Endothelial cell of umbilical vein (primary cell): ENCODE measurements around the gene PTGER2. TPM values are rescaled to one million over a fixed set of nuclear protein-coding genes. Genes with fewer than 3 reads are reported as not detected.

Source experiments
- BruUV-seq: library from RNA; stranded (reverse); fragments of 400-500 nt; replicated peaks from 2 replicates; lab custom pipeline; 2021; lab: Mats Ljungman, UMichigan
- CTCF ChIA-PET: fragments of 300-600, 350-600 bp; sonication (Branson Sonifier 250); formaldehyde crosslinking; loops from one replicate; lab custom pipeline; 2021; ENCODE audit warnings: antibody characterized with exemption, inconsistent platforms; lab: Charles Lee
- POLR2A ChIA-PET: fragments of 300-600, 350-600 bp; sonication (Branson Sonifier 250); formaldehyde crosslinking; loops from one replicate; lab custom pipeline; 2021; ENCODE audit warnings: antibody characterized with exemption, inconsistent platforms; lab: Charles Lee
- DNase-seq: peaks from one replicate; pipeline ENCODE4 v3.0.0-alpha.2; 2011; ENCODE audit warnings: low read depth, low spot score
- FAIRE-seq: peaks from 2 replicates; lab custom pipeline; 2011; peaks lifted over from hg19 to GRCh38; lab: Jason Lieb, UNC
- H2AFZ ChIP-seq: 2 replicates; pipeline ENCODE4 v1.6.0; 2012; ENCODE audit warnings: low read depth, low read length, control low read depth, inconsistent platforms
- H3K27ac ChIP-seq: 2 replicates; pipeline ENCODE4 v1.5.1; 2011; ENCODE audit warnings: low read depth, mild to moderate bottlenecking, control low read depth, low read length, moderate library complexity; ENCODE audit not compliant: insufficient read depth
- H3K27me3 ChIP-seq, 2 experiments: 2 replicates each; pipeline versions ENCODE4 v1.6.0 to v1.6.1; 2011; ENCODE audit warnings: low read length in 2 of 2, mixed read lengths in 1 of 2; ENCODE audit not compliant: control insufficient read depth in 2 of 2, insufficient read depth in 2 of 2
- H3K36me3 ChIP-seq, 2 experiments: 2 replicates in 1 of 2; 3 replicates in 1 of 2; pipeline ENCODE4 v1.5.1; 2011; ENCODE audit warnings: low read length in 2 of 2, mild to moderate bottlenecking in 1 of 2, moderate library complexity in 1 of 2; ENCODE audit not compliant: control insufficient read depth in 2 of 2, insufficient read depth in 2 of 2; ENCODE audit errors: extremely low read depth in 1 of 2
- H3K4me1 ChIP-seq: 3 replicates; pipeline ENCODE4 v1.5.1; 2011; ENCODE audit warnings: mild to moderate bottlenecking, low read length; ENCODE audit not compliant: control insufficient read depth, insufficient read depth; ENCODE audit errors: extremely low read depth
- H3K4me2 ChIP-seq: 2 replicates; pipeline ENCODE4 v1.6.1; 2011; ENCODE audit warnings: low read length, control low read depth, mixed read lengths; ENCODE audit not compliant: insufficient read depth
- H3K4me3 ChIP-seq, 3 experiments: fragments of 200-600 bp in 1 of 3; sonication (generic), shearing (Covaris generic) in 1 of 3; replicated peaks in 1 of 3; 2 replicates each; pipeline ENCODE4 v1.5.1; 2011 to 2016; ENCODE audit warnings: control low read depth in 3 of 3, low read length in 3 of 3, mild to moderate bottlenecking in 2 of 3, inconsistent platforms in 1 of 3, low read depth in 1 of 3, moderate library complexity in 1 of 3; ENCODE audit not compliant: insufficient read depth in 1 of 3
- H3K79me2 ChIP-seq: 2 replicates; pipeline ENCODE4 v1.6.0; 2012; ENCODE audit warnings: low read length, inconsistent platforms; ENCODE audit not compliant: control insufficient read depth, insufficient read depth
- H3K9ac ChIP-seq: replicated peaks from 2 replicates; pipeline ENCODE3; 2011; ENCODE audit warnings: low read length, control low read depth; ENCODE audit not compliant: insufficient read depth; ENCODE audit errors: extremely low read depth
- H3K9me1 ChIP-seq: replicated peaks from 3 replicates; pipeline ENCODE4 v1.6.0; 2011; ENCODE audit warnings: mild to moderate bottlenecking, low read length; ENCODE audit not compliant: control insufficient read depth, insufficient read depth; ENCODE audit errors: extremely low read depth
- H3K9me3 ChIP-seq: replicated peaks from 2 replicates; pipeline ENCODE4 v1.5.1; 2012; ENCODE audit warnings: low read length, inconsistent platforms; ENCODE audit not compliant: control insufficient read depth, insufficient read depth
- H4K20me1 ChIP-seq: replicated peaks from 2 replicates; pipeline ENCODE3; 2011; ENCODE audit warnings: mild to moderate bottlenecking, low read length; ENCODE audit not compliant: control insufficient read depth, insufficient read depth; ENCODE audit errors: extremely low read depth
- CTCF ChIP-seq, 2 donors: IDR thresholded peaks; 1 replicate in 1 of 2; 2 replicates in 1 of 2; pipeline ENCODE4 v1.5.1; 2011; ENCODE audit warnings: low read length in 2 of 2, mild to moderate bottlenecking in 2 of 2, moderate library complexity in 2 of 2, control low read depth in 1 of 2, inconsistent platforms in 1 of 2, low read depth in 1 of 2; ENCODE audit not compliant: insufficient read depth in 1 of 2; ENCODE audit errors: extremely low read depth in 1 of 2
- EZH2 ChIP-seq: IDR thresholded peaks from 2 replicates; pipeline ENCODE4 v1.6.1; 2012; ENCODE audit warnings: borderline replicate concordance, low read depth, mild to moderate bottlenecking, moderate library complexity, low read length, inconsistent platforms; ENCODE audit not compliant: severe bottlenecking
- FOS ChIP-seq: IDR thresholded peaks from 2 replicates; pipeline ENCODE4 v1.6.1; 2011; ENCODE audit warnings: mild to moderate bottlenecking, low read length, moderate library complexity, borderline replicate concordance; ENCODE audit not compliant: insufficient read depth
- GATA2 ChIP-seq: IDR thresholded peaks from 2 replicates; pipeline ENCODE4 v1.7.0; 2011; ENCODE audit warnings: low read depth, mild to moderate bottlenecking, moderate library complexity, mixed read lengths, low read length; ENCODE audit not compliant: insufficient read length, insufficient read depth
- JUN ChIP-seq: IDR thresholded peaks from 2 replicates; pipeline ENCODE4 v1.6.1; 2011; ENCODE audit warnings: borderline replicate concordance, low read depth; ENCODE audit not compliant: insufficient read length, insufficient read depth
- MAX ChIP-seq: IDR thresholded peaks from 2 replicates; pipeline ENCODE4 v1.6.1; 2011; ENCODE audit not compliant: insufficient read depth, insufficient read length
- MYC ChIP-seq: IDR thresholded peaks from one replicate; pipeline ENCODE4 v1.6.1; 2011; ENCODE audit warnings: mild to moderate bottlenecking, low read depth, low read length
- POLR2A ChIP-seq: IDR thresholded peaks from 2 replicates; pipeline ENCODE4 v1.6.1; 2012; ENCODE audit warnings: low read depth, mild to moderate bottlenecking, control low read depth, low read length
- POLR2AphosphoS5 ChIP-seq: IDR thresholded peaks from 2 replicates; pipeline ENCODE4 v1.6.1; 2012; ENCODE audit warnings: low read depth, mild to moderate bottlenecking, control low read depth, low read length, moderate library complexity; ENCODE audit not compliant: insufficient read depth
- dilution Hi-C: fragments of 300-500 bp; cut with MboI; formaldehyde crosslinking; loops from one replicate; pipeline ENCODE4 v1.15.0; 2019; ENCODE audit warnings: low sequenced_read_pairs; ENCODE audit not compliant: extremely low pct_ligation_motif_present
- intact Hi-C: fragments of 100-400 bp; cut with micrococcal nuclease; formaldehyde crosslinking; loops from one replicate; pipeline ENCODE4 v1.10.0; 2022
- polyA plus RNA-seq, 4 experiments: library from polyadenylated mRNA; depleted of rRNA in 3 of 4; stranded (reverse) in 3 of 4; unstranded in 1 of 4; fragments of >200 nt; gene quantifications; 2 replicates each; pipeline versions ENCODE4 v1.2.1 to v1.2.3, GENCODE V29; 2011 to 2012; ENCODE audit warnings: missing spikeins in 1 of 4
- total RNA-seq: library from RNA; stranded (reverse); gene quantifications from 2 replicates; pipeline ENCODE4 v1.2.3, GENCODE V29; 2021

Gene PTGER2
- total and polyA plus RNA-seq, 2 donors (not counting 3 experiments of a cell fraction or from before 2014, with no cell fraction given), result not detected

- intact Hi-C loops, result no loop called here
- dilution Hi-C loops, result no loop called here
- no TSS peak for BruUV-seq
- H3K4me2 ChIP-seq, result no peak overlapping the region
- no peaks in the 10 kb centered on the region for H3K36me3 ChIP-seq
- DNase-seq (no peak), FAIRE-seq (no peak)
- H3K9ac ChIP-seq, result no peak overlapping the region
- no peaks in the 10 kb centered on the region for H3K79me2 ChIP-seq
- peaks cover 7 to 10% of the 10 kb centered on the region in 2 experiments for H3K27me3 ChIP-seq
- TF ChIP-seq MYC, result no peak
- TF ChIP-seq POLR2A, result no peak
- TF ChIP-seq CTCF (IDR thresholded peaks at IDR 0.05; ENCODE audit: extremely low read depth in 1 of 2, insufficient read depth in 1 of 2, low read depth in 1 of 2, low read length in 2 of 2), result no peak
- no peak for TF ChIP-seq POLR2AphosphoS5
- TF ChIP-seq JUN, result no peak
- TF ChIP-seq FOS, result no peak
- no peak for TF ChIP-seq EZH2
- no peak for TF ChIP-seq GATA2
- TF ChIP-seq MAX, result no peak
- H3K4me3 ChIP-seq, result no peak overlapping the region
- no peak overlapping the region for H3K27ac ChIP-seq
- H3K4me1 ChIP-seq, result no peaks in the 10 kb centered on the region
- no peaks in the 10 kb centered on the region for H3K9me3 ChIP-seq
- ChIA-PET CTCF (no interaction called here), POLR2A (no interaction called here)
- no peaks in the 10 kb centered on the region for H3K9me1 ChIP-seq
- no peak overlapping the region for H2AFZ ChIP-seq
- H4K20me1 ChIP-seq, result no peaks in the 10 kb centered on the region
These were observed 49.1 kb downstream of the PTGER2 start for GRCh38 chr14:52363041-52363704.
